ENCODE measurements around the gene TEPSIN. TPM values are rescaled to one million over a fixed set of nuclear protein-coding genes. Genes with fewer than 3 reads are reported as not detected.

The TEPSIN gene
- total and polyA plus RNA-seq, 4 donors: 3.2 to 22.9 (median 10.7) TPM

- H3K9ac ChIP-seq (ENCODE audit: low read depth in 1 of 2, low read length in 2 of 2): no peak overlapping the region
- 93% methylated on average over 23 of the region's 23 CpGs for WGBS
- H3K9me3 ChIP-seq (ENCODE audit: control insufficient read depth in 4 of 4, low read length in 3 of 4): no peaks in the 10 kb centered on the region
- no peak overlapping the region for H3K4me3 ChIP-seq (ENCODE audit: low read depth in 1 of 3, low read length in 3 of 3)
- TF ChIP-seq MAX (IDR thresholded peaks at IDR 0.05) (no peak), FOXA2 (IDR thresholded peaks at IDR 0.05) (no peak), TAF1 (conservative IDR thresholded peaks at IDR 0.05) (no peak), FOXA1 (IDR thresholded peaks at IDR 0.05) (no peak), REST (IDR thresholded peaks at IDR 0.05) (no peak), RXRA (IDR thresholded peaks at IDR 0.05) (no peak), ATF3 (IDR thresholded peaks at IDR 0.05) (no peak), NR2F2 (IDR thresholded peaks at IDR 0.05) (no peak)
- peaks cover 2 to 21% (median 10%) of the 10 kb centered on the region in 4 donors for H3K4me1 ChIP-seq (ENCODE audit: control insufficient read depth in 4 of 4, insufficient read depth in 4 of 4, low read length in 3 of 4)
- peak overlapping the region; percentile 62 to 70 for H3K27ac ChIP-seq (ENCODE audit: low read depth in 1 of 2, low read length in 2 of 2)
- DNase-seq (ENCODE audit: low spot score): no peak
- H3K36me3 ChIP-seq (ENCODE audit: control insufficient read depth in 4 of 4, insufficient read depth in 3 of 4, low read depth in 1 of 4, low read length in 3 of 4): peaks cover 11 to 32% (median 20%) of the 10 kb centered on the region in 4 donors
- no peaks in the 10 kb centered on the region for H3K27me3 ChIP-seq (ENCODE audit: control insufficient read depth in 4 of 4, insufficient read depth in 4 of 4, low read length in 3 of 4)
Measured at GRCh38 chr17:81286491-81287145, 47.8 kb upstream of the TEPSIN start.

GRCh38 chr17:81285894-81286293 lies 47.0 kb upstream of the TEPSIN start:
- peaks cover 0 to 14% (median 7%) of the 10 kb centered on the region in 4 donors for H3K4me1 ChIP-seq (ENCODE audit: control insufficient read depth in 4 of 4, insufficient read depth in 4 of 4, low read length in 3 of 4)
- WGBS: 72% methylated on average over 12 of the region's 12 CpGs
- DNase-seq (ENCODE audit: low spot score): no peak
- TF ChIP-seq JUND (IDR thresholded peaks at IDR 0.05): no peak
- no peak for TF ChIP-seq HNF4A (conservative IDR thresholded peaks at IDR 0.05)
- TF ChIP-seq, protein P1, sequence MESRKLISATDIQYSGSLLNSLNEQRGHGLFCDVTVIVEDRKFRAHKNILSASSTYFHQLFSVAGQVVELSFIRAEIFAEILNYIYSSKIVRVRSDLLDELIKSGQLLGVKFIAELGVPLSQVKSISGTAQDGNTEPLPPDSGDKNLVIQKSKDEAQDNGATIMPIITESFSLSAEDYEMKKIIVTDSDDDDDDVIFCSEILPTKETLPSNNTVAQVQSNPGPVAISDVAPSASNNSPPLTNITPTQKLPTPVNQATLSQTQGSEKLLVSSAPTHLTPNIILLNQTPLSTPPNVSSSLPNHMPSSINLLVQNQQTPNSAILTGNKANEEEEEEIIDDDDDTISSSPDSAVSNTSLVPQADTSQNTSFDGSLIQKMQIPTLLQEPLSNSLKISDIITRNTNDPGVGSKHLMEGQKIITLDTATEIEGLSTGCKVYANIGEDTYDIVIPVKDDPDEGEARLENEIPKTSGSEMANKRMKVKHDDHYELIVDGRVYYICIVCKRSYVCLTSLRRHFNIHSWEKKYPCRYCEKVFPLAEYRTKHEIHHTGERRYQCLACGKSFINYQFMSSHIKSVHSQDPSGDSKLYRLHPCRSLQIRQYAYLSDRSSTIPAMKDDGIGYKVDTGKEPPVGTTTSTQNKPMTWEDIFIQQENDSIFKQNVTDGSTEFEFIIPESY (IDR thresholded peaks at IDR 0.05): no peak
- no peak for TF ChIP-seq EGR1 (IDR thresholded peaks at IDR 0.05; ENCODE audit: low read depth in 2 of 2)
- no peak for TF ChIP-seq GABPA (IDR thresholded peaks at IDR 0.05 in 1 of 2, conservative IDR thresholded peaks at IDR 0.05 in 1 of 2)
- TF ChIP-seq HNF4G (IDR thresholded peaks at IDR 0.05): no peak
- TF ChIP-seq RXRA (IDR thresholded peaks at IDR 0.05): no peak
- TF ChIP-seq TAF1 (conservative IDR thresholded peaks at IDR 0.05): no peak
- TF ChIP-seq, protein P2, sequence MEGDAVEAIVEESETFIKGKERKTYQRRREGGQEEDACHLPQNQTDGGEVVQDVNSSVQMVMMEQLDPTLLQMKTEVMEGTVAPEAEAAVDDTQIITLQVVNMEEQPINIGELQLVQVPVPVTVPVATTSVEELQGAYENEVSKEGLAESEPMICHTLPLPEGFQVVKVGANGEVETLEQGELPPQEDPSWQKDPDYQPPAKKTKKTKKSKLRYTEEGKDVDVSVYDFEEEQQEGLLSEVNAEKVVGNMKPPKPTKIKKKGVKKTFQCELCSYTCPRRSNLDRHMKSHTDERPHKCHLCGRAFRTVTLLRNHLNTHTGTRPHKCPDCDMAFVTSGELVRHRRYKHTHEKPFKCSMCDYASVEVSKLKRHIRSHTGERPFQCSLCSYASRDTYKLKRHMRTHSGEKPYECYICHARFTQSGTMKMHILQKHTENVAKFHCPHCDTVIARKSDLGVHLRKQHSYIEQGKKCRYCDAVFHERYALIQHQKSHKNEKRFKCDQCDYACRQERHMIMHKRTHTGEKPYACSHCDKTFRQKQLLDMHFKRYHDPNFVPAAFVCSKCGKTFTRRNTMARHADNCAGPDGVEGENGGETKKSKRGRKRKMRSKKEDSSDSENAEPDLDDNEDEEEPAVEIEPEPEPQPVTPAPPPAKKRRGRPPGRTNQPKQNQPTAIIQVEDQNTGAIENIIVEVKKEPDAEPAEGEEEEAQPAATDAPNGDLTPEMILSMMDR (IDR thresholded peaks at IDR 0.05; ENCODE audit: low read depth, low read length, missing input control): no peak
- no peak for TF ChIP-seq SP1 (IDR thresholded peaks at IDR 0.05)
- no peak for TF ChIP-seq REST (IDR thresholded peaks at IDR 0.05)
- no peak for TF ChIP-seq YY1 (IDR thresholded peaks at IDR 0.05)
- TF ChIP-seq FOXA1 (IDR thresholded peaks at IDR 0.05): no peak
- TF ChIP-seq MAX (IDR thresholded peaks at IDR 0.05): no peak
- H3K4me3 ChIP-seq (ENCODE audit: low read depth in 1 of 3, low read length in 3 of 3): no peak overlapping the region
- H3K27me3 ChIP-seq (ENCODE audit: control insufficient read depth in 4 of 4, insufficient read depth in 4 of 4, low read length in 3 of 4): no peaks in the 10 kb centered on the region
- peak overlapping the region; percentile 62 to 70 for H3K27ac ChIP-seq (ENCODE audit: low read depth in 1 of 2, low read length in 2 of 2)
- no peaks in the 10 kb centered on the region for H3K9me3 ChIP-seq (ENCODE audit: control insufficient read depth in 4 of 4, low read length in 3 of 4)
- peaks cover 11 to 32% (median 20%) of the 10 kb centered on the region in 4 donors for H3K36me3 ChIP-seq (ENCODE audit: control insufficient read depth in 4 of 4, insufficient read depth in 3 of 4, low read depth in 1 of 4, low read length in 3 of 4)
- H3K9ac ChIP-seq (ENCODE audit: low read depth in 1 of 2, low read length in 2 of 2): no peak overlapping the region
